MM.1S (cell line): Measurements from ENCODE around the gene VIM.

Experiments used
- CTCF ChIP-seq: fragments of 300-600 bp; sonication (generic); IDR thresholded peaks from 2 replicates; pipeline ENCODE4 v1.5.1; 2016; ENCODE audit warnings: antibody characterized with exemption, low read length, mixed read lengths
- EZH2 ChIP-seq: fragments of 300-600 bp; sonication (generic); optimal IDR thresholded peaks from 2 replicates; pipeline ENCODE3; 2017; ENCODE audit warnings: low read depth, mild to moderate bottlenecking, antibody characterized with exemption, low read length, mixed read lengths
- EZH2phosphoT487 ChIP-seq: fragments of 300-600 bp; sonication (generic); IDR thresholded peaks from 2 replicates; pipeline ENCODE4 v1.6.1; 2018; ENCODE audit warnings: antibody characterized with exemption, low read length

GRCh38 chr10:17200001-17200911 is 27.8 kb upstream of the VIM start:
- TF ChIP-seq CTCF (no peak), EZH2 (no peak), EZH2phosphoT487 (no peak)
